GM19468 (cell line): ENCODE results near the gene ASH1L.
"Not testable (repeated sequence)": the region's sequence is repeated elsewhere in the genome, so short reads cannot be mapped to it uniquely, and the experiment has no call there.

ENCODE experiments used
- ATAC-seq: cut with Tn5 transposase; IDR thresholded peaks from one replicate; pipeline ENCODE4 v1.9.1; 2021; ENCODE audit warnings: mild to moderate bottlenecking, moderate library complexity, moderate number of reproducible peaks; ENCODE audit not compliant: unreplicated experiment; ENCODE audit errors: extremely low read depth

Gene ASH1L

GRCh38 chr1:155563377-155564022 lies 897 bp upstream of the ASH1L start:
- not testable (repeated sequence) for ATAC-seq

- not testable (repeated sequence) for ATAC-seq
Measured at GRCh38 chr1:155561779-155562580, 623 bp downstream of the ASH1L start.

- ATAC-seq = no peak
Measured at GRCh38 chr1:155555915-155556314, 6.7 kb downstream of the ASH1L start.

- no peak for ATAC-seq
Measured at GRCh38 chr1:155553349-155553748, 9.3 kb downstream of the ASH1L start.

- ATAC-seq = no peak
Measured at GRCh38 chr1:155548706-155549105, 13.9 kb downstream of the ASH1L start.

- ATAC-seq = no peak
Measured at GRCh38 chr1:155540000-155540874, 22.4 kb downstream of the ASH1L start.

- ATAC-seq = no peak
Measured at GRCh38 chr1:155537193-155537592, 25.4 kb downstream of the ASH1L start.

GRCh38 chr1:155531624-155532023 lies 31.0 kb downstream of the ASH1L start:
- ATAC-seq = no peak

GRCh38 chr1:155529929-155530328 lies 32.7 kb downstream of the ASH1L start:
- peak; percentile 30 for ATAC-seq

- ATAC-seq = no peak
Measured at GRCh38 chr1:155529109-155529508, 33.5 kb downstream of the ASH1L start.

GRCh38 chr1:155527677-155528076 lies 34.9 kb downstream of the ASH1L start:
- no peak for ATAC-seq

GRCh38 chr1:155526356-155526755 lies 36.2 kb downstream of the ASH1L start:
- ATAC-seq = no peak

GRCh38 chr1:155522069-155522468 lies 40.5 kb downstream of the ASH1L start:
- no peak for ATAC-seq

- ATAC-seq = no peak
Measured at GRCh38 chr1:155518484-155518883, 44.1 kb downstream of the ASH1L start.

- no peak for ATAC-seq
Measured at GRCh38 chr1:155514582-155515187, 47.9 kb downstream of the ASH1L start.

- ATAC-seq = no peak
Measured at GRCh38 chr1:155513300-155513916, 49.2 kb downstream of the ASH1L start.

- not testable (repeated sequence) for ATAC-seq
Measured at GRCh38 chr1:155511385-155511784, 51.2 kb downstream of the ASH1L start.

- ATAC-seq = no peak
Measured at GRCh38 chr1:155509064-155509463, 53.5 kb downstream of the ASH1L start.

- ATAC-seq = no peak
Measured at GRCh38 chr1:155507945-155508344, 54.7 kb downstream of the ASH1L start.

GRCh38 chr1:155505963-155506362 lies 56.6 kb downstream of the ASH1L start:
- not testable (repeated sequence) for ATAC-seq
